Measurements from ENCODE around the gene KRTAP20-4.

GRCh38 chr21:30579346-30579745 is 41.1 kb upstream of the KRTAP20-4 start:
- TF ChIP-seq CTCF (IDR thresholded peaks at IDR 0.05), result no peak
- no peak for TF ChIP-seq HEYL (CRISPR knock-in tag; IDR thresholded peaks at IDR 0.05)
- no peak for TF ChIP-seq PHF8 (IDR thresholded peaks at IDR 0.05; ENCODE audit: borderline replicate concordance, low read depth)
- no peak for TF ChIP-seq PBX3 (IDR thresholded peaks at IDR 0.05)
- TF ChIP-seq ESRRA (IDR thresholded peaks at IDR 0.05; ENCODE audit: borderline replicate concordance, low read length), result no peak
- TF ChIP-seq RAD21 (conservative IDR thresholded peaks at IDR 0.05 in 1 of 2, IDR thresholded peaks at IDR 0.05 in 1 of 2), result no peak
- no peak for TF ChIP-seq POLR2A (IDR thresholded peaks at IDR 0.05; ENCODE audit: low read length)
- no peak for TF ChIP-seq EP300 (IDR thresholded peaks at IDR 0.05)
- TF ChIP-seq MYC (IDR thresholded peaks at IDR 0.05; ENCODE audit: borderline replicate concordance, low read length), result no peak

All from A549 (cell line).